GM21737 (cell line): ENCODE results near the gene RASGRF1.
"Not testable (repeated sequence)": the region's sequence is repeated elsewhere in the genome, so short reads cannot be mapped to it uniquely, and the experiment has no call there.

ENCODE experiments used
- ATAC-seq: cut with Tn5 transposase; IDR thresholded peaks from one replicate; pipeline ENCODE4 v1.9.1; 2021; ENCODE audit warnings: mild to moderate bottlenecking, moderate library complexity; ENCODE audit not compliant: unreplicated experiment

Gene RASGRF1

GRCh38 chr15:79090487-79091203 lies at the start of gene RASGRF1:
RASGRF1 (minus strand) TSS chr15:79090780; CDS start chr15:79090498, 282 bp downstream.
- ATAC-seq = no peak

GRCh38 chr15:79136434-79137046 lies 46.0 kb upstream of the RASGRF1 start:
- ATAC-seq = no peak

- no peak for ATAC-seq
These were observed 42.7 kb upstream of the RASGRF1 start for GRCh38 chr15:79133309-79133708.

GRCh38 chr15:79132770-79133169 lies 42.2 kb upstream of the RASGRF1 start:
- ATAC-seq = no peak

- no peak for ATAC-seq
These were observed 41.8 kb upstream of the RASGRF1 start for GRCh38 chr15:79132361-79132760.

GRCh38 chr15:79130535-79131130 lies 40.1 kb upstream of the RASGRF1 start:
- no peak for ATAC-seq

- ATAC-seq = no peak
These were observed 38.7 kb upstream of the RASGRF1 start for GRCh38 chr15:79129235-79129634.

- ATAC-seq = no peak
These were observed 38.0 kb upstream of the RASGRF1 start for GRCh38 chr15:79128556-79128955.

- no peak for ATAC-seq
These were observed 33.8 kb upstream of the RASGRF1 start for GRCh38 chr15:79124388-79124787.

GRCh38 chr15:79122991-79123390 lies 32.4 kb upstream of the RASGRF1 start:
- ATAC-seq = no peak

GRCh38 chr15:79122391-79122790 lies 31.8 kb upstream of the RASGRF1 start:
- ATAC-seq = no peak

GRCh38 chr15:79121571-79121970 lies 31.0 kb upstream of the RASGRF1 start:
- ATAC-seq = no peak

- no peak for ATAC-seq
These were observed 27.0 kb upstream of the RASGRF1 start for GRCh38 chr15:79117442-79118204.

- no peak for ATAC-seq
These were observed 26.2 kb upstream of the RASGRF1 start for GRCh38 chr15:79116771-79117170.

GRCh38 chr15:79115986-79116665 lies 25.5 kb upstream of the RASGRF1 start:
- ATAC-seq = no peak

GRCh38 chr15:79113831-79114230 lies 23.3 kb upstream of the RASGRF1 start:
- no peak for ATAC-seq

- not testable (repeated sequence) for ATAC-seq
These were observed 20.8 kb upstream of the RASGRF1 start for GRCh38 chr15:79111404-79111803.

GRCh38 chr15:79105141-79105540 lies 14.6 kb upstream of the RASGRF1 start:
- ATAC-seq = no peak

- no peak for ATAC-seq
These were observed 12.0 kb upstream of the RASGRF1 start for GRCh38 chr15:79102595-79102994.

- no peak for ATAC-seq
These were observed 11.4 kb upstream of the RASGRF1 start for GRCh38 chr15:79101866-79102581.
